Measurements from ENCODE around the gene PAPSS2. TPM values are rescaled to one million over a fixed set of nuclear protein-coding genes. Genes with fewer than 3 reads are reported as not detected.

The PAPSS2 gene
- total and polyA plus RNA-seq, 2 experiments from 2014 or later, result 13.2 to 19.6 TPM

DNA sequence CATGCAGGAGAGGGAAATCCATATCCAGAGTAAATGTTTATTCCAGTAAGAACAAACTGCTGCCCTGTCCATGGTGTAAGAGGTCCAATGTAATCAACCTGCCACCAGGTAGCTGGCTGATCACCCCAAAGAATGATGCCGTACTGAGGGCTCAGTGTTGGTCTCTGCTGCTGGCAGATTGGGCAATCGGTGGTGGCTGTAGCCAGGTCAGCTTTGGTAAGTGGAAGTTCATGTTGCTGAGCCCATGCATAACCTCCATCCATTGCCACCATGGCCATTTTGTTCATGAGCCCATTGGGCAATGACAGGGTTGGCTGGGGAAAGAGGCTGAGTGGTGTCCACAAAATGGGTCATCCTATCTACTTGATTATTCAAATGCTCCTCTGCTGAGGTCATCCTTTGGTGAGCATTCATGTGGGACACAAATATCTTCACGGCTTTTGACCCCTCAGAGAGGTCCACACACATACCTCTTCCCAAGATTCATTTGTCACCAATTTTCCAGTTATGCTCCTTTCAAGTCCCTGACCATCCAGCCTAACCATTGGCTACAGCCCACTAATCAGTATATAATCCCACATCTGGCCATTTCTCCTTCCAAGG, 23.3 kb upstream of the PAPSS2 start:
- H3K9me2 ChIP-seq (ENCODE audit: insufficient read depth), result peaks cover 46% of the 10 kb centered on the region
- ATAC-seq (no peak), DNase-seq (ENCODE audit: low spot score) (no peak)
- peaks cover 8% of the 10 kb centered on the region; the same call in 1 of the 2 replicates for H3K4me1 ChIP-seq (ENCODE audit: insufficient read depth)
- H3K27me3 Mint-ChIP-seq (ENCODE audit: insufficient read depth, low read depth, poor library complexity), result peaks cover 8% of the 10 kb centered on the region
- H3K36me3 ChIP-seq (ENCODE audit: insufficient read depth), result no peaks in the 10 kb centered on the region
- no peaks in the 10 kb centered on the region for H3K79me2 ChIP-seq (replicated peaks; ENCODE audit: insufficient read depth)
- H4K20me1 ChIP-seq (replicated peaks; ENCODE audit: insufficient read depth), result no peaks in the 10 kb centered on the region
- H3K9me3 Mint-ChIP-seq, result peaks cover 18% of the 10 kb centered on the region; the same call in 2 of the 3 replicates
- no peak overlapping the region for H3K4me3 Mint-ChIP-seq
- peaks cover 9% of the 10 kb centered on the region for H3K4me1 Mint-ChIP-seq
- H3K4me2 ChIP-seq, result no peak overlapping the region
- no peaks in the 10 kb centered on the region for H3F3A ChIP-seq (replicated peaks; ENCODE audit: low read depth)
- H2AFZ ChIP-seq, result no peak overlapping the region
- no peak overlapping the region for H3K27ac ChIP-seq (ENCODE audit: low read depth)
- TF ChIP-seq POLR2AphosphoS5 (IDR thresholded peaks at IDR 0.05; ENCODE audit: low read depth), result no peak
- TF ChIP-seq ZNF462 (CRISPR knock-in tag; IDR thresholded peaks at IDR 0.05), result no peak
- TF ChIP-seq CTCF (conservative IDR thresholded peaks at IDR 0.05; ENCODE audit: low read depth in 2 of 2), result no peak
- TF ChIP-seq ZNF114 (CRISPR knock-in tag; IDR thresholded peaks at IDR 0.05), result no peak
- no peak for TF ChIP-seq EZH2 (IDR thresholded peaks at IDR 0.05; ENCODE audit: low read depth, unreplicated experiment)
- no peak for TF ChIP-seq STAT1 (IDR thresholded peaks at IDR 0.05; ENCODE audit: unreplicated experiment)
- no peak for TF ChIP-seq JUNB (IDR thresholded peaks at IDR 0.05; ENCODE audit: unreplicated experiment)
- TF ChIP-seq NANOG (IDR thresholded peaks at IDR 0.05; ENCODE audit: borderline replicate concordance), result no peak
- TF ChIP-seq ZNF331 (CRISPR knock-in tag; IDR thresholded peaks at IDR 0.05; ENCODE audit: low read depth), result no peak
- no peak for TF ChIP-seq REST (IDR thresholded peaks at IDR 0.05; ENCODE audit: unreplicated experiment)
- TF ChIP-seq, protein P1, sequence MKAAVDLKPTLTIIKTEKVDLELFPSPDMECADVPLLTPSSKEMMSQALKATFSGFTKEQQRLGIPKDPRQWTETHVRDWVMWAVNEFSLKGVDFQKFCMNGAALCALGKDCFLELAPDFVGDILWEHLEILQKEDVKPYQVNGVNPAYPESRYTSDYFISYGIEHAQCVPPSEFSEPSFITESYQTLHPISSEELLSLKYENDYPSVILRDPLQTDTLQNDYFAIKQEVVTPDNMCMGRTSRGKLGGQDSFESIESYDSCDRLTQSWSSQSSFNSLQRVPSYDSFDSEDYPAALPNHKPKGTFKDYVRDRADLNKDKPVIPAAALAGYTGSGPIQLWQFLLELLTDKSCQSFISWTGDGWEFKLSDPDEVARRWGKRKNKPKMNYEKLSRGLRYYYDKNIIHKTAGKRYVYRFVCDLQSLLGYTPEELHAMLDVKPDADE (IDR thresholded peaks at IDR 0.05), result no peak
- no peak for TF ChIP-seq EZH2phosphoT487 (IDR thresholded peaks at IDR 0.05; ENCODE audit: unreplicated experiment)
- TF ChIP-seq CREB1 (CRISPR knock-in tag; IDR thresholded peaks at IDR 0.05; ENCODE audit: low read depth), result no peak
- H3K4me3 ChIP-seq, result no peak overlapping the region
- H3K36me3 Mint-ChIP-seq (ENCODE audit: low read depth), result peaks cover 14% of the 10 kb centered on the region
- no peaks in the 10 kb centered on the region for H3K27me3 ChIP-seq (ENCODE audit: insufficient read depth)
- H3K27ac Mint-ChIP-seq, result no peak overlapping the region

Data from GM23338 (cell line).